ENCODE measurements around the gene SPCS3.
"Not testable (repeated sequence)": the region's sequence is repeated elsewhere in the genome, so short reads cannot be mapped to it uniquely, and the experiment has no call there.

The SPCS3 gene

DNA sequence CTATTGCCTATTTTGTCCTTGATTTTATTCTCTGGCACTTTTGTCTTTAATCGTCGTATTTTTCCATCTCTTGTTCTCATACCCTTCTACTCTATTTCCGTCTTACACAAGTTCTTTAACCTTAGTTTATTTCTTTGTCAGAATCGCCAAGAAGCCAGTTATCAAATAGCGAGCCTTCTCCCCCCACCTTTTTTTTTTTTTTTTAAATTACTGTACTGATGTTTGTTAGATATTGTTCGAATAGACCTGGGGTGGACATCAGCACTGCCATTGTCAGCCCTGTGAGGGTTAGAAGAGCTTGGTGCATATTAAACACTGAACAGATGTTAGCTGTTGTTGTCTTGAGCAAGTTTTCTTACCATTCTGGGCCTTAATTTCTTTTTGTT is 1.2 kb downstream of the SPCS3 start:
- H2AFZ ChIP-seq (ENCODE audit: low read length), result no peak overlapping the region
- peak overlapping the region; percentile 98 for H3K4me2 ChIP-seq (ENCODE audit: low read length)
- peak overlapping the region; percentile 98 for H3K9ac ChIP-seq (ENCODE audit: low read length)
- H3K9me2 ChIP-seq (ENCODE audit: low read depth, low read length), result no peaks in the 10 kb centered on the region
- no peaks in the 10 kb centered on the region for H3K9me3 ChIP-seq (ENCODE audit: low read length)
- H3K79me2 ChIP-seq (ENCODE audit: insufficient read depth, low read length), result peaks cover 56% of the 10 kb centered on the region
- peak overlapping the region; percentile 78 for H3K4me3 ChIP-seq (ENCODE audit: low read depth, low read length, poor library complexity, severe bottlenecking)
- peaks cover 36% of the 10 kb centered on the region for H3K4me1 ChIP-seq (ENCODE audit: insufficient read depth, low read length, severe bottlenecking)
- H3K27me3 ChIP-seq (ENCODE audit: insufficient read depth, low read length), result no peaks in the 10 kb centered on the region
- H3K36me3 ChIP-seq (ENCODE audit: insufficient read depth, low read length), result peaks cover 38% of the 10 kb centered on the region
- no peak for TF ChIP-seq EZH2 (IDR thresholded peaks at IDR 0.05; ENCODE audit: borderline replicate concordance, low read length)
- TF ChIP-seq, protein P1, sequence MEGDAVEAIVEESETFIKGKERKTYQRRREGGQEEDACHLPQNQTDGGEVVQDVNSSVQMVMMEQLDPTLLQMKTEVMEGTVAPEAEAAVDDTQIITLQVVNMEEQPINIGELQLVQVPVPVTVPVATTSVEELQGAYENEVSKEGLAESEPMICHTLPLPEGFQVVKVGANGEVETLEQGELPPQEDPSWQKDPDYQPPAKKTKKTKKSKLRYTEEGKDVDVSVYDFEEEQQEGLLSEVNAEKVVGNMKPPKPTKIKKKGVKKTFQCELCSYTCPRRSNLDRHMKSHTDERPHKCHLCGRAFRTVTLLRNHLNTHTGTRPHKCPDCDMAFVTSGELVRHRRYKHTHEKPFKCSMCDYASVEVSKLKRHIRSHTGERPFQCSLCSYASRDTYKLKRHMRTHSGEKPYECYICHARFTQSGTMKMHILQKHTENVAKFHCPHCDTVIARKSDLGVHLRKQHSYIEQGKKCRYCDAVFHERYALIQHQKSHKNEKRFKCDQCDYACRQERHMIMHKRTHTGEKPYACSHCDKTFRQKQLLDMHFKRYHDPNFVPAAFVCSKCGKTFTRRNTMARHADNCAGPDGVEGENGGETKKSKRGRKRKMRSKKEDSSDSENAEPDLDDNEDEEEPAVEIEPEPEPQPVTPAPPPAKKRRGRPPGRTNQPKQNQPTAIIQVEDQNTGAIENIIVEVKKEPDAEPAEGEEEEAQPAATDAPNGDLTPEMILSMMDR (IDR thresholded peaks at IDR 0.05; ENCODE audit: low read length), result no peak
- H3F3A ChIP-seq (ENCODE audit: insufficient read depth, low read length), result no peaks in the 10 kb centered on the region
- H4K20me1 ChIP-seq (ENCODE audit: insufficient read depth, low read length), result no peaks in the 10 kb centered on the region
- H3K27ac ChIP-seq (ENCODE audit: low read depth, low read length, poor library complexity, severe bottlenecking), result peak overlapping the region; percentile 87

DNA sequence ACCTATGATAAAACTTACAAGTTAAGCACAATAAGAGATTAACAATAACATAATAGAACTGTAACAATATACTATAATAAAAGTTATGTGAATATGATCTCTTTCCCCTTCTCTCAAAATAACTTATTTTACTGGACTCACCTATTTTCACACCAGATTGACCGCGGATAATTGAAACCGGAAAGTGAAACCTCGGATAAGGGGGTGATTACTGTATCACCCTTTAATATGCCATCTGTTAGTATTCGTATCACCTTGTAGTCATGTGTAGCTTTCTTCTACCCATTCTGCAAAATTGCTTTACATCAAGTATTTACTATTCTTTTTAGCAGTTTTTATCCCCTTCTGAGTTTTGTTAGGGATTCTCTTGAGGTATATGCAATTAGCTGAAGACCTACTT is 1.8 kb downstream of the SPCS3 start:
- Histone ChIP-seq H3K27me3 (ENCODE audit: insufficient read depth, low read length) (no peaks in the 10 kb centered on the region), H3F3A (ENCODE audit: insufficient read depth, low read length) (no peaks in the 10 kb centered on the region), H3K36me3 (ENCODE audit: insufficient read depth, low read length) (peaks cover 44% of the 10 kb centered on the region), H2AFZ (ENCODE audit: low read length) (no peak overlapping the region), H3K9me3 (ENCODE audit: low read length) (no peaks in the 10 kb centered on the region), H3K4me2 (ENCODE audit: low read length) (peak overlapping the region; percentile 98), H3K4me1 (ENCODE audit: insufficient read depth, low read length, severe bottlenecking) (peaks cover 36% of the 10 kb centered on the region), H4K20me1 (ENCODE audit: insufficient read depth, low read length) (no peaks in the 10 kb centered on the region), H3K27ac (ENCODE audit: low read depth, low read length, poor library complexity, severe bottlenecking) (no peak overlapping the region), H3K4me3 (ENCODE audit: low read depth, low read length, poor library complexity, severe bottlenecking) (peak overlapping the region; percentile 78), H3K79me2 (ENCODE audit: insufficient read depth, low read length) (peaks cover 62% of the 10 kb centered on the region), H3K9ac (ENCODE audit: low read length) (peak overlapping the region; percentile 98; the same call in 1 of the 2 replicates), H3K9me2 (ENCODE audit: low read depth, low read length) (no peaks in the 10 kb centered on the region)
- TF ChIP-seq EZH2 (IDR thresholded peaks at IDR 0.05; ENCODE audit: borderline replicate concordance, low read length), result no peak
- TF ChIP-seq, protein P1 (IDR thresholded peaks at IDR 0.05; ENCODE audit: low read length), result no peak

DNA sequence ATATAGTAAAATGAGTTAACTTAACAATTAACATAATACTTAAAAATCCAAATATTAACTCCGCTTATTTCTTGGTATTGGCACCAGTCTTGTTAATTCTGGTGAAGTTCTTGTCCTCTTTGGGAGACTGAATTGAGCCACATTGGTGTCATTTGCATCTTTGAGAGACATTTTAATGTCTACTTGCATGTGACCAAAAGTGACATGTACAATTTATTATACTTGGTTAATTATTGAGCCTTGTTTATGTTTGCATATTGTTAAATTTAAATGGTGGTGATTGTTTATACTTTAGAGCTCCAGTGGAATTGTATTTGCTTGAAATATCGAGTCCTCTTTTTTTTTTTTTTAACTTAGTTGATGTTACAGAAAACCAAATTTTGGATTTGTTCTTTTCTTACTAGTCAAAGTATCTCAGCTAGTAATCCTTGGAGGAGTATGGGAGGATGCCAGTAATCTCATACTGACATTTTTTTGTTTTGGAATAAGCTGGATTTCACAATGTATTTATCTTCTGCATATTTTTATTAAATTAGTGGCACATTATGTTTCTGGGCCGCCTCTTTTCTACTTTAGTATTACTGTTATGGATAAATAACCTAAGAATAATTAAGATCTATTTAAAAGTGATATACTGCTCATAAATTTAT is 3.9 kb downstream of the SPCS3 start:
- no peaks in the 10 kb centered on the region for H3K9me3 ChIP-seq (ENCODE audit: low read length)
- H4K20me1 ChIP-seq (ENCODE audit: insufficient read depth, low read length), result no peaks in the 10 kb centered on the region
- no peak overlapping the region for H2AFZ ChIP-seq (ENCODE audit: low read length)
- H3K9me2 ChIP-seq (ENCODE audit: low read depth, low read length), result no peaks in the 10 kb centered on the region
- no peaks in the 10 kb centered on the region for H3F3A ChIP-seq (ENCODE audit: insufficient read depth, low read length)
- peaks cover 36% of the 10 kb centered on the region for H3K4me1 ChIP-seq (ENCODE audit: insufficient read depth, low read length, severe bottlenecking)
- H3K27ac ChIP-seq (ENCODE audit: low read depth, low read length, poor library complexity, severe bottlenecking), result no peak overlapping the region
- H3K4me2 ChIP-seq (ENCODE audit: low read length), result peak overlapping the region; percentile 98; the same call in 1 of the 2 replicates
- H3K36me3 ChIP-seq (ENCODE audit: insufficient read depth, low read length), result peaks cover 64% of the 10 kb centered on the region
- TF ChIP-seq EZH2 (IDR thresholded peaks at IDR 0.05; ENCODE audit: borderline replicate concordance, low read length), result no peak
- TF ChIP-seq, protein P1 (IDR thresholded peaks at IDR 0.05; ENCODE audit: low read length), result no peak
- H3K4me3 ChIP-seq (ENCODE audit: low read depth, low read length, poor library complexity, severe bottlenecking), result no peak overlapping the region
- no peaks in the 10 kb centered on the region for H3K27me3 ChIP-seq (ENCODE audit: insufficient read depth, low read length)
- no peak overlapping the region for H3K9ac ChIP-seq (ENCODE audit: low read length)
- H3K79me2 ChIP-seq (ENCODE audit: insufficient read depth, low read length), result peaks cover 78% of the 10 kb centered on the region

DNA sequence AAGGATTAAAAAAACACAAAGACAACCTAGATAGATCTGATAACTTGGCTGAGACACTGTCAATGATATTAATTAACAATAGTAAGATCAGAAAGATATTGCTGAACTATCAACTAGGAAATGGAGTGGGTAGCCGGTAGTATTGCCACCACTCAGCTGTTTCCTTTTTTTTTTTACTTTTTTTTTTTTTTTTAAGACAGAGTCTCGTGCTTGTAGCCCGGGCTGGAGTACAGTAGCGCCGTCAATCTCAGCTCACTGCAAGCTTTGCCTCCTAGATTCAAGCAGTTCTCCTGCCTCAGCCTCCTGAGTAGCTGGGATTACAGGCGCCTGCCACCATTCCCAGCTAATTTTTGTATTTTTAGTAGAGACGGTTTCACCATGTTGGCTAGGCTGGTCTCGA is 5.1 kb downstream of the SPCS3 start:
- H3K27me3 ChIP-seq (ENCODE audit: insufficient read depth, low read length); H2AFZ ChIP-seq (ENCODE audit: low read length); H3K9me2 ChIP-seq (ENCODE audit: low read depth, low read length); H3K4me3 ChIP-seq (ENCODE audit: low read depth, low read length, poor library complexity, severe bottlenecking); H3F3A ChIP-seq (ENCODE audit: insufficient read depth, low read length); H3K9me3 ChIP-seq (ENCODE audit: low read length); H3K4me2 ChIP-seq (ENCODE audit: low read length); H3K9ac ChIP-seq (ENCODE audit: low read length); H3K27ac ChIP-seq (ENCODE audit: low read depth, low read length, poor library complexity, severe bottlenecking); H4K20me1 ChIP-seq (ENCODE audit: insufficient read depth, low read length): not testable (repeated sequence)
- Histone ChIP-seq H3K79me2 (ENCODE audit: insufficient read depth, low read length) (peaks cover 89% of the 10 kb centered on the region), H3K36me3 (ENCODE audit: insufficient read depth, low read length) (peaks cover 77% of the 10 kb centered on the region), H3K4me1 (ENCODE audit: insufficient read depth, low read length, severe bottlenecking) (peaks cover 28% of the 10 kb centered on the region)
